GM18873 (cell line): Measurements from ENCODE around the gene RFX4.
"Not testable (repeated sequence)": the region's sequence is repeated elsewhere in the genome, so short reads cannot be mapped to it uniquely, and the experiment has no call there.

Experiments
- ATAC-seq: cut with Tn5 transposase; IDR thresholded peaks from one replicate; pipeline ENCODE4 v1.9.1; 2021; ENCODE audit warnings: mild to moderate bottlenecking, moderate library complexity, moderate number of reproducible peaks; ENCODE audit not compliant: unreplicated experiment, low FRiP score

RFX4 gene

DNA sequence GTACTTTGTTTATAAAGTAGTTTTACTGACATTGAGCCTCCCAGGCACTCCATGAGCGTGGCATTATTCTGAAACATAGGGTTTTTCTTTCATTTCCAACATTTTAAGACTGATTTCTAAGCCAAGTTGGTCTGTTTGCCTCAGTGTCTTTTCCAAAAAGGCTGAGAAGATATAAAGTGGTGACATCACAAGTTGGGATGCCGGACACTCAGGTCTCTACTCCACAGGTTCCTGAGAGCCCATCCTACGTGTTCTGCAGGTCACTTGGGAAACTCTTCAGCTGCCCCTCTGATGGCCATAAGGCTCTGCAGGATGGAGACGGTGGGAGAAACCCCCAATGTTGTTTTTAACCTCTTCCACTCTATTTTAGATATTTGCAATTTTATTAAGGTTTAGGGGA lies 6.0 kb downstream of the RFX4 start:
- no peak for ATAC-seq

DNA sequence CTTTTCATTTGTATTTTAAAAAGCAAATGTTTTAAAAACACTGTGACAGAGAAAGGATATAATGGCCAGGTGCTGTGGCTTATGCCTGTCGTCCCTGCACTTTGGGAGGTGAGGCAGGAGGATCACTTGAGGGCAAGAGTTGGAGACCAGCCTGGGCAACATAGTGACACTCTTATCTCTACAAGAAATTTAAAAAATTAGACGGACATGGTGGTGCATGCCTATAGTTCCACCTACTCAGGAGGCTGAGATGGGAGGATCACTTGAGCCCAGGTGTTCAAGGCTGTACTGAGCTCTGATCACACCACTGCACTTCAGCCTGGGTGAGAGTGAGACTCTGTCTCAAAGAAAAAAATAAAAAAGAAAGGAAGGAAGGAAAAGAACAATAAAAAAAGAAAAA lies 7.8 kb downstream of the RFX4 start:
- no peak for ATAC-seq

DNA sequence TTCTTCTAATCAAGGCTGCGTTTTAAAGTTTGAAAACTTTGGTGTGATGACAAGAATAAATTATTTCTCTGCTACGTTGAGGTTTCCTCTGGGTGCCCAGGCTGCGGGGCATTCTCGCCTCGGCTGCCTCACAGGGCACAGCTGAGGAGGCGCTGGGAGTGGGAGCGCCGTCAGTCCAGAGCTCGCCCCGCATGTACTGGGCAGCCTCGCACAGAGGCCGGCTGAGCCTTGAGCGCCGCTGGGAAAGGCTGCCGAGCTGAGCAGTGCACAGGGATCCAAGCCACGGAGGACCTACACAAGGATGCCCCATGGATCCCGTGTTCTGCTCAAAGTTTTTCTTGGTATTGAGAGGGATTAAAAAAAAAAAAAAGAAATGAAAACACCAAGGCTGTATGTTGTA lies 11.6 kb downstream of the RFX4 start:
- no peak for ATAC-seq

DNA sequence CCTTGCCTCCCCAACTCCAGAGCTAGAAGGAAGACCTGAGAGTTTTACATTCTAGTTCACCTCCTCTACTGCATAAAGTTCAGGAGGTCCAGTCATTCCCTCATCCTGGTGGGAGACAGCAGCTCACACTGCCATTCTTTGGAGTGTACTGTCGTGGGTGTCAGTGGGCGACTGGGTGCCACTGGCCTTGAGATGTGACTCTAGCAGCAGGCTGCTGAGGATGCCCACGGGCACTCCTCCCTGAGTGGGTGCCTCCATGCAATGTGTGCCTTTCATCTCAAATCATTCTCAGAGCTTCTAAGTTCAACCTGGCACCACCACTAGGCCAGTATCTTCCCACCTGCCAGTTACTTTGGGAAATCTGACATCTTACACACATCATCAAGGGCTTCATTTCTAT lies 12.5 kb downstream of the RFX4 start:
- no peak for ATAC-seq

DNA sequence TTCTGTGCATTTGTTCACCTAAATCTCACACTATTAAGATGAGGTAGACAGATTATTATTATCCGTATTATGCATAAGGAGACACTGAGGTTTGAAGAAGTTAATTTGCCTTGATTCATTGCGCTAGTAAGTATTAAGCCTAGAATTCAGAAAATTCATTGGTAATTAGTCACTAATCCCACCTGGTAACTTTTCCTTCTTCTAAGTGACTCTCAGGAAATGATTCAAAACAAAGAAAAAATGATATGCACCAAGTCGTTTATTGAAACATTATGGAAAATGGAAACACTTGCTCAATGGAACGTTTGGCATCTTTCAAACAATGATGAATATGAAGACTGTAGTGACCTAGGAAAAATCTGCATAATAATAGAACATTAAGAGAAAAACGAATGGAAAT lies 15.2 kb downstream of the RFX4 start:
- no peak for ATAC-seq

DNA sequence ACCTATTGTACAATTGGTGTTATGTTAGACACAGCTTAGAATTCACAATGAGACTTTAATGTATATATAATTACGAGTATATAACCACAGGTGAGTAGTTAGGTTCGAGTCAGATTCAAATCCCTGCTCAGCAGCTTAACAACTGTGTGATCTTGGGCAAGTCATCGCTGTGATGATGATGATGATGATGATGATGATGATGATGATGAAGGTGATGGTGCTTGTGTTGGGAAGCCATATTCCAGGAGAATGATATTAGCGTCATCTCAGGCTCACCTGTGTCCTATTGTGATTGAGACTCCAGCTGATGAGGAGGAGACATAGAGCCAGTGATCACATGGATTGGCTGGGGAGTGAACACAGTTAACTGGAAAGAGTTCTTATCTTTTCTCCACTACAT lies 16.5 kb downstream of the RFX4 start:
- ATAC-seq: no peak

DNA sequence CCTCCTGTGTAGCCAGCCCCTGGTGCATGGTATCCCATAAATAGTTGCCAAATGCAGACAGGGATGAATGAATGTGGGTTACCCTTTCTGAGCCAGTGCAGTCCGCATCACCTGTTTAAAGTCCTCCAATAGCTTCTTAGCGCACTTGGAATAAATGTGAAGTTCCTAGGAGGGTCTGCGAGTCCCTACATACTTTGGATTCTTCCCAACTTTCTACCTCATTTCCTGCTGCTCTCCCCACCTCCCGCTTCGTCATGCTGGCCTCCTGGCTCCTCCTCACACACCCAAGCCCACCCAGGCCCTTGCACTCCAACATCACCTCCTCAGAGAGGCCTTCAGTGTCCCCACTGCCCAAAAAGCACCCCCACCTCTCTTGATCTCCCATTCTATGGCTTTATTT lies 17.7 kb downstream of the RFX4 start:
- no peak for ATAC-seq

DNA sequence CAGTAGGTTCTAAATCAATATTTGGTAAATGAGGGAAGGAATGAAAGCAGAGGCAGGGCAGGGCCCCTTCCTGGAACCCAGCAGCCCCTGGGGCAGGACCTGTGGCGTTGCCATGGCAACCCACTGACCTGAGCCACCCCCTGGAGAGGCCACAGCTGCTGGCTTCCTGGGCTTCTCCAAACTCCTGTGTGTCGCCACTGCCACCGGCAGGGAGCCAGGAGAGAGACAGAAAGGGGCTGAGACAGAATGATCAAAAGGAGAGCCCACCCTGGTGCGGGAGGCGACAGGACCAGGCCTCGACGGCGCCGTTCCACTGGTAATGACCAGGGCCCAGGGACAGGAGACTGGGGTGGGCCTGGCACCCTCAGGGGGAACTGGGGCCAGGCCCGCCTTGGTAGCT lies 18.2 kb downstream of the RFX4 start:
- no peak for ATAC-seq

DNA sequence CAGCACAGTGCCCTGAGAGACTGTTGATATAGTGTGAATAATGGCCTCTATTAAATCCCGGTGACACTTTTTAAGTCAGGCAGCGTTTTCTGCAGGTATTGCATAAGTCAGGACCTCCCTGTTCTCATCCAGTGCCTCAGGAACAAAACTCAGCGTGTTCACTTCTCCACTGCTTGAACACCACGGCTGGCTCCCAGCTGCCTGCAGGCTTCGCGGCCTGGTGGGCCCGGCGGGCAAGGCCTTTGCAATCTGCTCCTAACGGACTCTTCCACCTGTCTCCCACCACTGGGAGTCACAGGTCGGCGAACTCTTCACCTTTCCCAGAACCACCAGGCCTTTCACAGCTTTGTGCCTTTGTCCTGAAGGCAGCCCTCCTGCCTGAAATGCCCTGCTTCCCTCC lies 18.7 kb downstream of the RFX4 start:
- no peak for ATAC-seq

DNA sequence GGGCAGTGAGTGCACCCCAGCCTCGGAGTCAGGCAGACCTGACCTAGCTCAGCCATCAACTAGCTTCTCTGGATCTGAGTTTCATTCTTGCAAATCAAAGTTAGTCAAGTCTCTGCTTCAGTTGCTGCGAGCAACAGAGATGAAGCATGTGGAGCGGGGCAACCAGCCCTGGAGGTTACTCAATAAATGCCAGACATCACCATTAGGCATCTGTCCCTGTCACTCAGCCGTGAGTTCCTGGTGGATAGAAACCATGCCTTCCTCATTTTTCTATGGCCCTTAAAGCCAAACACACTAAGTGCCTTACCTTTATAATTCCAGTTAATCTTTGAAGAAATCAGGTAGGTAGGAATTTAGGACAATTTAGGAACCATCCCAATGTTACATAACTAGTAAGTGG lies 19.3 kb downstream of the RFX4 start:
- no peak for ATAC-seq

DNA sequence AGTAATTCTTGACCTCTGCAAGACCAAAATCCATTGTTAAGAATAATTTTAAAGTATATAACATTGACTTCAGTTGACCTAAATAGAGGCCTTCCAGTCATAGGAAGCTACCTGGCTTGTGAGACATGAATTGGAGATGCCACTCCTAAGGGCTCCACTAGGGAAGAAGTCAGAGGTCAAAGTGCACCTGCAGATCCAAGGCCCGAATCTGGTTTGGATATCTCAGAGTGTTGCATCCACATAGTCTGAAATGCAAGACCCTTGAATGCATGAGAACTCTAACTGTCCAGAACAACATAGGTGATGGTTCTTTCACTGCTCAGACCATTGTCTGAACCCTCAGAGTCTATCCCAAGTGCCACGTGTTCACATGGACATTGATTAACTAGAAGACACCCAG lies 22.4 kb downstream of the RFX4 start:
- no peak for ATAC-seq

DNA sequence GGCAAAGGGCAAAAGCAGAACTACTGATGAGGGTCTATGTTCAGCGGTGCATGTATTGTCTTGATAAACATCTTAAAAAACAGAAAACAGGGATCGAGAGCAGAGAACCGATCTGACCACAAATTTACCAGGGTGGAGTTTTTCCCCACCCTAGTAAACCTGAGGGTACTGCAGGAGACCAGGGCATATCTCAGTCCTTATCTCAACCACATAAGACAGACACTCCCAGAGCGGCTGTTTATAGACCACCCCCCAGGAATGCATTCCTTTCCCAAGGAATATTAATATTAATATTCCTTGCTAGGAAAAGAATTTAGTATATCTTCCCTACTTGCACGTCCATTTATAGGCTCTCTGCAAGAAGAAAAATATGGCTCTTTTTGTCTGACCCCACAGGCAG lies 37.8 kb downstream of the RFX4 start:
- not testable (repeated sequence) for ATAC-seq

DNA sequence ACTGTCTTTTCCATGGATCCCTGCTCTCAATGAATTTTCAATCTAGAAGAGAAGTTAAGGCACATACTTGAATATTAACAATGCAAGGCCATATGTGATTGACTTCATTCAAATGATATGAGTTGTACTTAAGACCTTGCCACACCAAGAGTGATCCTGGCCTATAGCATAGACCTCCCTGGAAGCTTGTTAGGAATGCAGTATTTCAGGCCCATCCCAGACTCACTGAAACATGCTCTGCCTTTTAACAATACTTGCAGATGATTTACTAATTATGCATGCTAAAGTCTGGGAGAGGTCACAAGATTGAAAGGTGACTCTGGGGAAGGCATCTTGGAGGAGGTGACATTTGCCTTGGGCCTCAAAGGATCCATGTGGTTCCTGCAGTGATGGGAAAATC lies 43.2 kb downstream of the RFX4 start:
- ATAC-seq: no peak

DNA sequence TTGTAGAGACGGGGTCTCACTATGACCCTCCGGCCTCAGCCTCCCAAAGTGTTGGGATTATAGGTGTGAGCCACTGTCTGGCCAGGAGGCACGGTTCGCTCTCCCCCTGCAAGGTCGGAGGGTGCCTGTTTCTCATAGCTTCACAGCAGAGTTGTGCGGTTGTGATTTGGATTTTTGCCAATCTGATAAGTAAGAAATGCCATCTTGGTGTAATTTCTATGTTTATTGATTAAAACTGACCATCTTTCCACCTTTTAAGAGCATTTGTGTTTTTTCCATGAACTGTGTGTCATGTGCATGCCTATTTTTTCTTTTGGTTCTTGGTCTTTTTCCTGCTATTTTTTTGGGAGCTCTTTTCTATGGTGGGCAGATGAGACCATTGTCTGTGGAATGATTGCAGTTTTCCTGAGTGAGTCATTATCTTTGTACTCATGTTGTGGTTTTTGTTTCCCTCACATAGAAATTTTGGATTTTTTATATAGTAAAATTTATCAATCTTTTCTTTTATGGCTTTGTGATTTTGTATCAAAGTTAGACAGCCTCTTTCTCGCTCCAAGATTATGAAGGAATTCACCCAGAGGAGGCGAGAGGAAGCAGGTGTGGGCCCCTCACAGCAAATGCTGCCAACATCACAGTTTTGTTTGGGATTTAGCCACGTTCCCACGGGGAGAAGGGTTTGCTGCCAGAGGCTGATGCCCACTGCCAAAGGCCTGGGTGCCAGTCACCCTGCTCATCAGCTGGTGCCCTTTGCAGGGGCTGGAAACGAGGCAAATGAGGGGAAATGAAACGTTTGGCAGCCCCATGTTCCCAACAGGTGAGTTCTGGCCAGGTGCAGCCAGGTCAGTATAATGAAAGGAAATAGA lies 47.2 kb downstream of the RFX4 start:
- ATAC-seq: no peak

DNA sequence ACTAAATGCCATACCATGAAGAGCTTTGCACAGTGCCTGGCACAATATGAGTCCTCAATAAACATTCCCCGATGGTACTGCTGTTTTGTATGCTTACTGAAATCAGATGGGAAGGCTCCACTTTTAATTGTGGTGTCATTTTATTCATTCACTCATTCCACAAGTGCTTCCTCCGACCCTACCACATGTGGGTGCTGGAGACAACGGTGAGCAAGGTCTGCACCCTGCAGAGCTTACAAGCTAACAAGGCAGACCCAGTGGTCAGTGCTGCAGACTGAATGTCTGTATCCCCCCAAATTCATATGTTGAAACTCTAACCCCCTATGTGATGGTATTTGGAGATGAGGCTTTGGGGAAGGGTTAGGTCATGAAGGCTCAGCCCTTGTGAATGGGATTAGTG lies 48.3 kb downstream of the RFX4 start:
- ATAC-seq: no peak

DNA sequence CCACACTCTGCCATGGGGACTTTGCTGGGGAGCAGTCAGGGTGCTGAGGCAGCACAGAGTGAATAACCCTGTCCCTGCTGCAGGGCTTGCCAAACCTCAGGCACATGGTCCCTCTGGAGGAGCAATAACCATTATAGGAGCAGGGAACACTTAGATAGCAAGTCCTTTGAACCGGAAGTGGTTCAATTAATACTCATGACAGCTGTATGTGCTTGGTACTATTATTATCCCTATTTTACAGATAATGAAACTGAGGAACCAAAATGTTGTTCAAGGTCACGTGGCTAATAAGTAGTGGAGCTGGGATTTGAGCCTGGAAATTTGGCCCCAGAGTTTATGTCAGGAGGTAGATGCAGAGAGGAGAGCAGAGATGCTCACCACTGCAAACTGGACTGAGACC lies 49.0 kb downstream of the RFX4 start:
- no peak for ATAC-seq

DNA sequence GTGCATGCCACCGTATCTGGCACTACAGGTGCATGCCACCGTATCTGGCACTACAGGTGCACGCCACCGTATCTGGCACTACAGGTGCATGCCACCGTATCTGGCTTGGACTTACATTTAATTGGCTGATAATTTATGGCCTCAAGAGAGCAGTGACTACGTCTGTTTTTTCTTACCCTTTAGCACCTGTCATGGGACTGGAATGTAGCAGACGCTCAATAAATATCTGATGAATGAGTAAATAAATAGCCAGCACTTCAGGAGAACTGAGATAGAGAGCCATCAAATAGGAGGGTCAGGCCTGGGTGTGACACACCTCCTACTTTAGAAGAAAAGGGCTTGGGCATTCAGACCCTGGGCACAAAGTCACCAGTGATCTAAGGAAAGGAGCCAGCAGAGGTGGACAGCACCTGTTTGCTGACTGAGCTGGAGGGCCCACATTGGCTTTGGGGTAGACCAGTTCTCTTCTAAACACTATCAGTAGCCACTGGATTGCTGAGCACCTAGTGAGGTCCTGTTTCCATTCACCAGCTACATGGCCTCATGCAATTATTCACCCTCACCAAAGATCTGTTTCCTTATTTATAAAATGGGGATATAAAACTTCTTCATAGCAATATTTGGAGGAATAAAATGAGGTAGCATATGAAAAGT lies 50.1 kb downstream of the RFX4 start:
- ATAC-seq: no peak

DNA sequence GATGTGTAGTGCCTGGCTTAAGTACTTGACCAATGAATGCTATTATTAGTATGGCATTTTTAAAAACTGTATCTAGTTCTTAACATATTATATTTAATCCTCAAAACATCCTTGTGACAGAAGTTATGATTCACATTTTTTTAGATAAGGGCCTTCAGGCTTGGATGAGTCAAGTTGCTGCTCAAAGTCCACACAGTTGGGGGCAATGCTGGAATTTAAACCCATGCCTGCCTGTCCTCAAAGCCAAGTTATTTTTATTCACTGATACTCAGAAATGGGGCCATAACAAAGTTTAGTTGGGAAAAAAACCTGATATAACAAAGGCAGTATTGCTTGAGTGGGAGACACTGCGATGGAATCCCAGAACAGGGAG lies 50.6 kb downstream of the RFX4 start:
- ATAC-seq: no peak

DNA sequence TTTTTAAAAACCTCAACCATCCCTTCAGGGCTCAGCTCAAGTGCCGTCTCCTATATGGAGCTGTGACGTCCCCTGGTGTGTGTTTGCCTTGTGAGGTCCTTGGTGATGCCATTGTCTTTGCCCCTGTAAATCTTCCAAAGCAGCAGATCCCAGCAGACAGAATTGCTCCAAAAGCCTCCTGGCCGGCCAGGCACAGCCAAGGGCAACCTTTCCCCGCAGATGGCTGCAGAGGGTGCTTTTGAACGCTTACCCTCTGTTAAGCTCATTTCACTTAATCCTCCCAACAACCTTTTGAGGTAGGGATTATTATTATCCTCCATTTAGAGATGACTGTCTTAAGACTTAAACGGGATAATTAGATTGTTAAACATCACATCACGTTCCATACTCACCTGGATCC lies 51.4 kb downstream of the RFX4 start:
- ATAC-seq: no peak

DNA sequence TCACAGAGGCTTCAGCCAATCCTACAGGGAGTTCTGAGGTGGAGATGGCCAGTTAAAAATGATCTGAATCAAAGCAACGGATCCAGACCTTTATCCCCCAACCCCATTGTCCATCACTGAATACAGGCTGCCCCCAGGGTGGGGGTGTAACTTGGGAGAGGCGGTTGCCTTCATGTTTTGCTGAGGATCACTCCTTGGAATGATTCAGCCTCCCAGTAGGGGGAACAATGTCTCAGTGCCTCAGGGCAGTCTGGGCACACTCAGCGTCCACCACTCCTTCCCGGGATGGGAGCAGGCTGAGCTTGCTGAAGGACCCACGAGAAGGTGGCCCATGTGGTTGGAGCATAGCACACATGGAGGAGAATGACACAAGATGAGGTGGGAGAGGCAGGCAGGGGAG lies 60.2 kb downstream of the RFX4 start:
- no peak for ATAC-seq

DNA sequence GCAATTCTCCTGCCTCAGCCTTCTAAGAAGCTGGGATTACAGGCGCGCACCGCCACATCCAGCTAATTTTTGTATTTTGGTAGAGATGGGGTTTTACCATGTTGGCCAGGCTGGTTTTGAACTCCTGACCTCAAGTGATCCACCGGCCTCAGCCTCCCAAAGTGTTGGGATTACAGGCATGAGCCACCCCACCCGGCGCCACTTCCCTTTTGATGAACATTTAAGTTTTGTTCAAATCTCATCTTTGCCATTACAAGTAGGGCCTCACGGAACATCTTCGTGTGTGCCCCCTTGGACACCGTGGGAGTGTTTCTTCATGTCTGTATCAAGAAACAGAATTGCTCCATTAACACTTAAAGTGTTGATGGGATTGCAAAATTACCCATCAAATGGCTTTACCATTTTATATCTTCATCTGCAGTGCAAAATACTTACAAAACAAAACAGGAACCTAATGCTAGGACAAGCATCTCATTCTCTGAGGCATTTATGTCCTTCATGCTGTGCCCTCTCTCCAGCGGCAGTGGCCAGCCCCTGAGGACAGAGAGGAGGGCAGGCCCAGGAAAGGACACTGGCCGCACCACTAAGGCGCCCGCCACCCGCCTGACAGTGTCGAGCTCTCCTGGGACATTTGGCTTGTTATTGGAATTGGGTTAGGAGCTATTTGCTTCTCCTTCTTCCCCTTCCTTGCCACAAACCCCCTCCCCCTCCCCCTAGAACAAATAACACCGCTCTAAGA lies 61.7 kb downstream of the RFX4 start:
- no peak for ATAC-seq

DNA sequence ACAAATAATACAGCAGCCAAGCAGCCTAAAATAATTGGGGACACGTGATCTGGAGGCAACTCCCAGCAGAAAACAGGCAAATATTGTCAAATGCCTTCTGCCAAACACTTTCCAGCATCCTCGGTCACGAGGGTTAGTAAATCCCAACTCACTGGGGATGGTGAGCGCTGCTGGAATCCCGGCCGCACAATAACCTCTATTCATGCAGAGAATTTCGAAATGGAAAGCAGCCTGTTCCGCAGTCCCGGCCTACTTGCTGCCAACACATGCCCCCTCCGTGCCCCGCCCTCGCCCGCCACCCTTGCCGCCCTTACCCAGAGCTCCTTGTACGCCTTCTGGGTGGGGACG lies 62.2 kb downstream of the RFX4 start:
- no peak for ATAC-seq
